ENCODE data around the gene SLC39A12.
"Not testable (repeated sequence)": the region's sequence is repeated elsewhere in the genome, so short reads cannot be mapped to it uniquely, and the experiment has no call there.

The SLC39A12 gene

GRCh38 chr10:17951868-17952371 is at the start of gene SLC39A12:
Gene SLC39A12 (plus strand): TSS chr10:17951918. CDS start chr10:17953277, 1,359 bp downstream.
- DNase-seq (ENCODE audit: low read depth): peak; percentile 48
- H3K4me3 ChIP-seq (ENCODE audit: low read depth, low read length): no peak within 1 kb of the TSS

- DNase-seq (ENCODE audit: low read depth): no peak
- no peak overlapping the region for H3K4me3 ChIP-seq (ENCODE audit: low read depth, low read length)
Observed at GRCh38 chr10:17904564-17904963, 47.2 kb upstream of the SLC39A12 start.

DNA sequence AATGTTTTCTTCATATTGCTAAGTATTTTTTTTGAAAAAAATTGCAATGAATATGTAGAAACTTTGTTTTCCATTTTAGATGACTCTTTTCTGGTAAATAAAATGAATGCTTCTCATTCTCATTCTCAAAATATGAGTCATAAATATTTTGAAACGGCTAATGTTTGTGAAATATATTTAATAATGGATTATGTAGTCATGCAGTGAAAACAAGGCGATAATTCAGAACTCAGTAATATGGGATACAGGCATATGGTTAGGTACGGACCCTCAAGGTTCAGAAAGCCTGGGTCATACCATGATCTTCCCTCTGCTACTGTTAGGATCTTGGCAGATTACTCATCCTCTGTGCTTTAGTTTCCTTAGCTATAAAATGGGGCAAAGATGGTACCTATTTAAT is 46.2 kb upstream of the SLC39A12 start:
- no peak for DNase-seq (ENCODE audit: low read depth)
- H3K4me3 ChIP-seq (ENCODE audit: low read depth, low read length): no peak overlapping the region

DNA sequence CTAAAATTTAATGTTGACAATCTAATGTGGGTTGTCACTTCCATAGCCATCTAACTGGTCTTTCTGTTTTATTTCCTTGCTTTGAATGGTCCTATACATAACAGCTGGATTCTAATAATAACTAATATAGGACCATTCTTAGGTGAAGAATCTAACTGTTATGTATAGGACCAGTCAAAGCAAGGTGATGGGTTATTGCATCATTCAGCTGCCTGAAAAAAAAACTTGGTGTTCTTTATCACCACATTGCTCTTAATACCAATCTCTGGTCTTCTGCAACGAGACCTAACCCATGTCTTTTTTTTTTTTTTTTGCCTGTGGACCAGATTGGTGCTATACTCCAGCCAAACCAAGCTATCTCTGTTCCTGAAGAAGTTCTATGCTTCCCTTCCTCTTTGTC is 45.7 kb upstream of the SLC39A12 start:
- no peak overlapping the region for H3K4me3 ChIP-seq (ENCODE audit: low read depth, low read length)
- DNase-seq (ENCODE audit: low read depth): no peak

GRCh38 chr10:17907641-17908040 is 44.1 kb upstream of the SLC39A12 start:
- H3K4me3 ChIP-seq (ENCODE audit: low read depth, low read length): no peak overlapping the region
- no peak for DNase-seq (ENCODE audit: low read depth)

DNA sequence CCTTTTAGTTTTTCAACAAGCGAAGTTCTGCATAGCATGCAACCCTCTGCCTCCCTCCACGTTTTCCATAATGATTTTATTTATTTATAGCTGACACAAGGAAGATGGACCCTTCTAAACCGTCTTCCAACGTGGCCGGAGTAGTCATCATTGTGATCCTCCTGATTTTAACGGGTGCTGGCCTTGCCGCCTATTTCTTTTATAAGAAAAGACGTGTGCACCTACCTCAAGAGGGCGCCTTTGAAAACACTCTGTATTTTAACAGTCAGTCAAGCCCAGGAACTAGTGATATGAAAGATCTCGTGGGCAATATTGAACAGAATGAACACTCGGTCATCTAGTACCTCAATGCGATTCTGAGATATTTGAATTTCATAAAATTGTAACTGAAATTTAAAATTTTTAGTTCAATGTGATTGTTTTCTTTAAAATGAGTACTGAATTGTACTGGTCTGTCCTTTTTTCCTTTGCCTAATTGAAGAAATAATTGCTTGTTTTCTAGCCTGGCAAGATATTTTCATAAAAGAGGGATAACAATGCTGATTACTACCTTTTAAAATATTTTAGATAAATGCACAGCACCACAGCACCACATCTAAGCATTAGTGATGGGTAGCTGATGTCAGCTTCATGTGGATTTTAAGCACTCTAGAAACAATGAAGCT is 41.5 kb upstream of the SLC39A12 start:
- no peak overlapping the region for H3K4me3 ChIP-seq (ENCODE audit: low read depth, low read length)
- peak; percentile 13 for DNase-seq (ENCODE audit: low read depth)

DNA sequence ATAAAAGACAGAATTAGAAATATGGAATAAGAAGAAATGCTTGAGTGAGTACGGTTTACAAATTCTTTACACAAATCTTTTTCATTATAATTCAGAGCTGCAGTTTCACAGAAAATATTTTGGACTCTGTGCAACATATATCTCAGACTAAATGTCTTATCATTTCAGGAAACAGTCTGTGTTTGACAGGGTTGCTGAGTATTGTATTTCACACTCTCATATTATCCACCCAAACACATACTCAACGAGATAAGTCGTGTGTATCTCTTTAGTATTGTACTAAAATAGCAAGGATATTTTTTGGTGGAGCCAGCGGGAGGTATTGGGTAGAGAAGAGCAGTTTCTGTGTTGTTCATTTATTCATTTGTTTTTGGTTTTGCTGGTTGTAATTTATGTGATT is 39.0 kb upstream of the SLC39A12 start:
- DNase-seq (ENCODE audit: low read depth): no peak
- H3K4me3 ChIP-seq (ENCODE audit: low read depth, low read length): no peak overlapping the region

- DNase-seq (ENCODE audit: low read depth): no peak
Observed at GRCh38 chr10:17913604-17914003, 38.1 kb upstream of the SLC39A12 start.

GRCh38 chr10:17914169-17915045 is 37.3 kb upstream of the SLC39A12 start:
- no peak for DNase-seq (ENCODE audit: low read depth)
- no peak overlapping the region for H3K4me3 ChIP-seq (ENCODE audit: low read depth, low read length)

More at GRCh38 chr10:17913604-17914003, 38.1 kb upstream of the SLC39A12 start:
- no peak overlapping the region for H3K4me3 ChIP-seq (ENCODE audit: low read depth, low read length)

- no peak overlapping the region for H3K4me3 ChIP-seq (ENCODE audit: low read depth, low read length)
- no peak for DNase-seq (ENCODE audit: low read depth)
Observed at GRCh38 chr10:17915181-17915580, 36.5 kb upstream of the SLC39A12 start.

DNA sequence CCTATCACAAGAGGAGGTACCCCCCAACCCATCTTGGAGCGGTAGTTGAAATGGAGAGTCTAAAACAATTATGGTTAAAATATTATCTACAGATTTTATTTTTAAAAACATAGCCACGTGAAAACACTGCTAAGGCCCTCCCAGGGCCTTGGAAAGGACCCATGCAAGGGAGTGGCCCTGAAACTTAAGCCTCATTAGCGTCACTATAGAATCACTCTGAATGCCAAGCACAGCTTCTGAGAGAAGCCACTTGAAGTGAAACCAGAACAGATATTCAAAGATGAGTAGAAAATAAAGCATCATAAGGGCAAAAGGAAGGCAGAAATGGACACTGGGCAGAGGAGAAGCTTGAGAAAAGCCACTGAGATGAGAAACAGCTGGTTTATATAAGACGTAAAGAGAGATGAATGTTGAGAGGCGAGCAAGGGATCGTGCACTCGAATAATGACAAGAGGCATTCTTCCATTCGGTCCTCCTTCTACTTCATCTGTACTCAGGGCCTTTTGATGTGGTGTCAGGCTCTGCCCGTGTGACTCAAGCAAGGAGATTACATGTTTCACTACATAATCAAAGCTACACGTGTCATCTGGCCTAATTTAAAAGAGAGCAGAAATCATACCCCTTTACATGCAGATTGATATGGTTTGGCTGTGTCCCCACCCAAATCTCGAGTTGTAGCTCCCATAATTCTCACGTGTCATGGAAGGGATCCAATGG is 33.4 kb upstream of the SLC39A12 start:
- DNase-seq (ENCODE audit: low read depth): no peak
- H3K4me3 ChIP-seq (ENCODE audit: low read depth, low read length): no peak overlapping the region

DNA sequence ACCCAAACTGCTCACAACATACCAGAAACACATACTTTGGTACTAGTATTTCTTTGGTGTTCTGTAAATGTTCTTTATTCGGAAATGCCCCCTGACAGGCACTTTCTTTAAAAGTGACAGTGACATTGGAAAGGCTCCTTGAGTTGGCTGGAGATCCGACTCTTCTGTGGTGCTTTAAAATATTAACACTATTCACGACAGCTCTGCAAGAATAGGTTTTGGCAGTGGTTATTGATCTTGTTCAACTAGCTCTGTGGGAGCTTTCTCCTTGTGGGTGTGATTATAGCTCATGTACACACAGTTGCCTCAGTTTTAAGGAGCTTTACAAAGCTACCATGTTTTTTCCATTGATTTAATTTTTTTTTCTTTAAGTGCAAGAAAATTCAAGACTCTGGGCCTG is 30.3 kb upstream of the SLC39A12 start:
- H3K4me3 ChIP-seq (ENCODE audit: low read depth, low read length): no peak overlapping the region
- no peak for DNase-seq (ENCODE audit: low read depth)

DNA sequence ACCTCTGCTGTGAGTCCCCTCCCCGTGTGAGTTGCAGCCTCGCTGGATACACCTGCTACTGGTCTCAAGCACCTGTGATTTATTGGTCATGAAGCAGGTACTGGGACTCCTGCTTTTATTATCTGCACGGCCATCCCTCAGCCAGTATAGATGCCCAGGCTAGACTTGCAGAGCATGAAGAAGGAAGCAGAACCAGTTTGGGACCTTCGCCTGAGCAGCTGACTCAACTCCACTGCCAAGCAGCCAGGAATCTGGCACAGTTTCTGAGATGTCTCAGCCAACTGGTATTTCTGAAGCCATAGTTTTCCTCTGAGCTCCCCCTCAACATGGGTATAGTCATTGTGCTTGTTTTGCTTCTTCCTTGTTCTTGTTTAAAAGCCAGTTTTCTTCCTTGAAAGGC is 28.0 kb upstream of the SLC39A12 start:
- no peak overlapping the region for H3K4me3 ChIP-seq (ENCODE audit: low read depth, low read length)
- DNase-seq (ENCODE audit: low read depth): peak; percentile 71

DNA sequence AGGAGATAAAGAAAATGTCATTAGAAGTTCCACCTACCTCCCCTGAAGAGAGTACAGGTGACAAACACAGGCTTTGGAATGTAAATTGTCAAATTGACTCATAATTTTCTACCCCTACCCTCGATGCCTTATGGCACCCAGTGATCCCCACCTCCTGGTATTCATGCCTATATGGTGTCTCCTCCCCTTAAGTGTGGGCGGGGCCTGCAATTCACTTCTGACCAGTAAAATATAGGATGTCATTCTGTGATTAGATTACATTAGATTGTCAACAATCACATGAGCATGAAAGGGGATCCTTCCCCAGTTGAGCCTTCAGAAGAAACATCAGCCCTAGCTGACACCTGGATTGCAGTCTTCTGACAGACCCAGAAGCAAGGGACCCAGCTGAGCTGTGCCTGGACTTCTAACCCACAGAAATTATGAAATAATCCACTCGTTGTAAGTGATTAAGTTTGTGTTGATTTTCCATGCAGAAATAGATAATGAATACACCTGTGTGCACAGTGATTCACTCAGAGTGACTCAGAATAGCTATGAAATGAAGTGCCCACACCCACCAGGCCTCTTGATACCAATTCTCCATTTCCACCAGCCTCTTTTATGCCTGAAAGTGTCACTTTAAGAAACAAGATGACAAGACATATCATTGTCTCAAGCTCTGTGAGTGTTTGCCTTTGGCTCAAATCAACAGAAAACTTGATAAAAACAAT is 8.5 kb upstream of the SLC39A12 start:
- no peak overlapping the region for H3K4me3 ChIP-seq (ENCODE audit: low read depth, low read length)
- no peak for DNase-seq (ENCODE audit: low read depth)

DNA sequence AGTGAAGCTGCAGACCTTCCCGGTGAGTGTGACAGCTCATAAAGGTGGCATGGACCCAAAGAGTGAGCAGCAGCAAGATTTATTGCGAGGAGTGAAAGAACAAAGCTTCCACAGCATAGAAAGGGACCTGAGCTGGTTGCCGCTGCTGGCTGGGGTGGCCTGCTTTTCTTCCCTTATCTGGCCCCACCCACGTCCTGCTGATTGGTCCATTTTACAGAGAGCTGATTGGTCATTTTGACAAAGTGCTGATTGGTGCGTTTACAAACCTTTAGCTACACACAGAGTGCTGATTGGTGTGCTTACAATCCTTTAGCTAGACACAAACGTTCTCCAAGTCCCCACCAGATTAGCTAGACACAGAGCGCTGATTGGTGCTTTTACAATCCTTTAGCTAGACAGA is 1.4 kb upstream of the SLC39A12 start:
- not testable (repeated sequence) for DNase-seq (ENCODE audit: low read depth); H3K4me3 ChIP-seq (ENCODE audit: low read depth, low read length)

DNA sequence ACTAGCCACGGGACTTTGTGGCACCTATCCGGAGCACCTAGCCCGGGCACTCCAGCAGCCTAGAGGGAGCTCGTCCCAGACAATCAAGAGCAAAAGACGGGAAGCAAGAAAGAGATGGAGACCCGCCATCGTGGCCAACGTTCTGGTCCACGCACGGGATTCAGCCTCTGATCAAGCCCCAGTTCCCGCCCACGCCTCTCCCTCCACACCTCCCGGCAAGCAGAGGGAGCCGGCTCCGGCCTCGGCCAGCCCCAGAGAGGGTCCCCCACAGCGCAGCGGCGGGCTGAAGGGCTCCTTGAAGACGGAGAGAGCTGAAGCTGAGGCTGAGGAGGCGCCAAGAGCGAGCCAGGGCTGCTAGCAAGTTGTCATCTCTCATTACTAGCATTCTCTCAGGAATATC is 992 bp upstream of the SLC39A12 start:
- no peak for DNase-seq (ENCODE audit: low read depth)
- no peak overlapping the region for H3K4me3 ChIP-seq (ENCODE audit: low read depth, low read length)

GRCh38 chr10:17954372-17954771 is 2.7 kb downstream of the SLC39A12 start:
- DNase-seq (ENCODE audit: low read depth); H3K4me3 ChIP-seq (ENCODE audit: low read depth, low read length): not testable (repeated sequence)

DNA sequence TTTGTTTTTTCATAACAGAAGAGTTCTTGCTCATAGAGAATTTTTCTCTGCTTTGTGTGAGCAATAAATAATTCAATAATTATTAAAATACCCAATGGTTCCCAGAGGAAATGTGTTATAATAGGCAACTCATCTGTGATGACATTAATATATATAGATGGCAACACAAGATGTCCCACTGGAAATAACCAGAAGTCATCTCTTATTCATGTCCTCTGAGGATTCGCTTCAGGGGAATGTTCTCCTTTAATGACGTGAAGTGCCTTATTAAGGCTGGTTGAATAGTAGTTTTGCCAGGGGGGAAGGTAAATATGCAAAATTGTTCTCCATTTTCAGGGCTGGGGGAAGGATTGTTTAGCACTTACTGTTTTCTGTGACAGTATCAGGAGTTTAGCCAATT is 3.1 kb downstream of the SLC39A12 start:
- DNase-seq (ENCODE audit: low read depth): peak; percentile 39
- no peak overlapping the region for H3K4me3 ChIP-seq (ENCODE audit: low read depth, low read length)

GRCh38 chr10:17958049-17958448 is 6.3 kb downstream of the SLC39A12 start:
- no peak for DNase-seq (ENCODE audit: low read depth)
- no peak overlapping the region for H3K4me3 ChIP-seq (ENCODE audit: low read depth, low read length)

All from skeletal muscle cell (primary cell).